ENCODE results near the gene PGK2.
"Not testable (repeated sequence)": the region's sequence is repeated elsewhere in the genome, so short reads cannot be mapped to it uniquely, and the experiment has no call there.

Gene PGK2

GRCh38 chr6:49801525-49801924 is 14.4 kb upstream of the PGK2 start:
- no peaks in the 10 kb centered on the region for H3K9me3 ChIP-seq (ENCODE audit: insufficient read depth, low read depth, low read length)
- H3K9ac ChIP-seq (ENCODE audit: low read length), result no peak overlapping the region
- H3K4me3 ChIP-seq (ENCODE audit: low read depth, low read length), result no peak overlapping the region
- WGBS (ENCODE audit: extremely low coverage, insufficient coverage, insufficient read length), result no CpG with 5 or more reads among the region's 8 CpGs
- no peak overlapping the region for H4K91ac ChIP-seq (ENCODE audit: low read depth, low read length)
- H4K12ac ChIP-seq (ENCODE audit: low read depth, low read length), result no peak overlapping the region
- H3K27ac ChIP-seq (ENCODE audit: low read depth, low read length), result no peak overlapping the region
- no peak overlapping the region for H3K4ac ChIP-seq (ENCODE audit: low read depth, low read length)
- no peak overlapping the region for H3K18ac ChIP-seq (ENCODE audit: low read length)
- H3K36me3 ChIP-seq (ENCODE audit: control insufficient read depth in 1 of 2, insufficient read depth in 2 of 2, low read length in 2 of 2), result no peaks in the 10 kb centered on the region
- no peak overlapping the region for H3K4me2 ChIP-seq (ENCODE audit: low read length)
- DNase-seq, result no peak
- H2BK5ac ChIP-seq (ENCODE audit: low read depth, low read length, poor library complexity), result no peak overlapping the region
- no peaks in the 10 kb centered on the region for H3K79me1 ChIP-seq (ENCODE audit: low read length)
- H3K27me3 ChIP-seq (ENCODE audit: insufficient read depth, low read length), result no peaks in the 10 kb centered on the region
- H3K4me1 ChIP-seq (ENCODE audit: control insufficient read depth in 1 of 2, insufficient read depth in 2 of 2, low read length in 2 of 2), result no peaks in the 10 kb centered on the region
- H2BK12ac ChIP-seq (ENCODE audit: low read length), result no peak overlapping the region
- no peak overlapping the region for H3K23ac ChIP-seq (ENCODE audit: low read length)
- H2BK120ac ChIP-seq (ENCODE audit: insufficient read depth, low read length, poor library complexity), result no peak overlapping the region
- H2AFZ ChIP-seq (ENCODE audit: insufficient read depth, low read length, poor library complexity), result no peak overlapping the region
- no peak overlapping the region for H3K14ac ChIP-seq (ENCODE audit: low read length)
- no peak overlapping the region for H2AK5ac ChIP-seq (ENCODE audit: low read length)
- H3K79me2 ChIP-seq (ENCODE audit: control insufficient read depth, insufficient read depth, low read length, poor library complexity), result no peaks in the 10 kb centered on the region
- no peak overlapping the region for H4K8ac ChIP-seq (ENCODE audit: low read depth, low read length)

GRCh38 chr6:49799090-49799489 is 12.0 kb upstream of the PGK2 start:
- Histone ChIP-seq H4K12ac (ENCODE audit: low read depth, low read length) (no peak overlapping the region), H3K18ac (ENCODE audit: low read length) (no peak overlapping the region)
- no CpG with 5 or more reads among the region's 1 CpG for WGBS (ENCODE audit: extremely low coverage, insufficient coverage, insufficient read length)

GRCh38 chr6:49796842-49797455 is 9.9 kb upstream of the PGK2 start:
- no CpG with 5 or more reads among the region's 21 CpGs for WGBS (ENCODE audit: extremely low coverage, insufficient coverage, insufficient read length)

More at GRCh38 chr6:49799090-49799489, 12.0 kb upstream of the PGK2 start:
- no peak overlapping the region for H2BK12ac ChIP-seq (ENCODE audit: low read length)
- no peak overlapping the region for H3K9ac ChIP-seq (ENCODE audit: low read length)
- no peaks in the 10 kb centered on the region for H3K9me3 ChIP-seq (ENCODE audit: insufficient read depth, low read depth, low read length)
- H3K27ac ChIP-seq (ENCODE audit: low read depth, low read length), result no peak overlapping the region
- H2BK5ac ChIP-seq (ENCODE audit: low read depth, low read length, poor library complexity), result no peak overlapping the region
- no peak overlapping the region for H2AK5ac ChIP-seq (ENCODE audit: low read length)
- no peak overlapping the region for H4K8ac ChIP-seq (ENCODE audit: low read depth, low read length)
- H3K27me3 ChIP-seq (ENCODE audit: insufficient read depth, low read length), result no peaks in the 10 kb centered on the region
- H3K79me2 ChIP-seq (ENCODE audit: control insufficient read depth, insufficient read depth, low read length, poor library complexity), result no peaks in the 10 kb centered on the region
- H3K23ac ChIP-seq (ENCODE audit: low read length), result no peak overlapping the region
- no peak overlapping the region for H4K91ac ChIP-seq (ENCODE audit: low read depth, low read length)
- H3K79me1 ChIP-seq (ENCODE audit: low read length), result no peaks in the 10 kb centered on the region
- DNase-seq, result no peak
- no peak overlapping the region for H3K4ac ChIP-seq (ENCODE audit: low read depth, low read length)
- H3K4me2 ChIP-seq (ENCODE audit: low read length), result no peak overlapping the region
- H3K4me1 ChIP-seq (ENCODE audit: control insufficient read depth in 1 of 2, insufficient read depth in 2 of 2, low read length in 2 of 2), result no peaks in the 10 kb centered on the region
- no peaks in the 10 kb centered on the region for H3K36me3 ChIP-seq (ENCODE audit: control insufficient read depth in 1 of 2, insufficient read depth in 2 of 2, low read length in 2 of 2)
- H2AFZ ChIP-seq (ENCODE audit: insufficient read depth, low read length, poor library complexity), result no peak overlapping the region
- no peak overlapping the region for H3K14ac ChIP-seq (ENCODE audit: low read length)
- no peak overlapping the region for H2BK120ac ChIP-seq (ENCODE audit: insufficient read depth, low read length, poor library complexity)
- H3K4me3 ChIP-seq (ENCODE audit: low read depth, low read length), result no peak overlapping the region

GRCh38 chr6:49790341-49790740 is 3.3 kb upstream of the PGK2 start:
- no CpG with 5 or more reads among the region's 2 CpGs for WGBS (ENCODE audit: extremely low coverage, insufficient coverage, insufficient read length)
- H3K79me1 ChIP-seq (ENCODE audit: low read length), result no peaks in the 10 kb centered on the region
- no peak overlapping the region for H3K23ac ChIP-seq (ENCODE audit: low read length)
- no peak overlapping the region for H2BK5ac ChIP-seq (ENCODE audit: low read depth, low read length, poor library complexity)
- H3K27me3 ChIP-seq (ENCODE audit: insufficient read depth, low read length), result no peaks in the 10 kb centered on the region
- H2AFZ ChIP-seq (ENCODE audit: insufficient read depth, low read length, poor library complexity), result no peak overlapping the region
- no peak overlapping the region for H3K9ac ChIP-seq (ENCODE audit: low read length)
- no peaks in the 10 kb centered on the region for H3K9me3 ChIP-seq (ENCODE audit: insufficient read depth, low read depth, low read length)
- H3K36me3 ChIP-seq (ENCODE audit: control insufficient read depth in 1 of 2, insufficient read depth in 2 of 2, low read length in 2 of 2), result no peaks in the 10 kb centered on the region
- H3K4me2 ChIP-seq (ENCODE audit: low read length), result no peak overlapping the region
- no peak overlapping the region for H3K27ac ChIP-seq (ENCODE audit: low read depth, low read length)
- no peaks in the 10 kb centered on the region for H3K4me1 ChIP-seq (ENCODE audit: control insufficient read depth in 1 of 2, insufficient read depth in 2 of 2, low read length in 2 of 2)
- no peak overlapping the region for H4K91ac ChIP-seq (ENCODE audit: low read depth, low read length)
- H2AK5ac ChIP-seq (ENCODE audit: low read length), result no peak overlapping the region
- H4K8ac ChIP-seq (ENCODE audit: low read depth, low read length), result no peak overlapping the region
- no peak overlapping the region for H3K18ac ChIP-seq (ENCODE audit: low read length)
- no peak for DNase-seq
- no peak overlapping the region for H3K14ac ChIP-seq (ENCODE audit: low read length)
- no peak overlapping the region for H2BK12ac ChIP-seq (ENCODE audit: low read length)
- H3K79me2 ChIP-seq (ENCODE audit: control insufficient read depth, insufficient read depth, low read length, poor library complexity), result no peaks in the 10 kb centered on the region
- H3K4me3 ChIP-seq (ENCODE audit: low read depth, low read length), result no peak overlapping the region
- H2BK120ac ChIP-seq (ENCODE audit: insufficient read depth, low read length, poor library complexity), result no peak overlapping the region
- no peak overlapping the region for H3K4ac ChIP-seq (ENCODE audit: low read depth, low read length)
- no peak overlapping the region for H4K12ac ChIP-seq (ENCODE audit: low read depth, low read length)

More at GRCh38 chr6:49796842-49797455, 9.9 kb upstream of the PGK2 start:
- not testable (repeated sequence) for H2AK5ac ChIP-seq (ENCODE audit: low read length); H3K79me2 ChIP-seq (ENCODE audit: control insufficient read depth, insufficient read depth, low read length, poor library complexity); H3K4me2 ChIP-seq (ENCODE audit: low read length); H3K27ac ChIP-seq (ENCODE audit: low read depth, low read length); H3K4me1 ChIP-seq (ENCODE audit: control insufficient read depth in 1 of 2, insufficient read depth in 2 of 2, low read length in 2 of 2); H2BK120ac ChIP-seq (ENCODE audit: insufficient read depth, low read length, poor library complexity); H2BK5ac ChIP-seq (ENCODE audit: low read depth, low read length, poor library complexity); H3K23ac ChIP-seq (ENCODE audit: low read length); H4K12ac ChIP-seq (ENCODE audit: low read depth, low read length); H3K79me1 ChIP-seq (ENCODE audit: low read length); H4K91ac ChIP-seq (ENCODE audit: low read depth, low read length); H3K4ac ChIP-seq (ENCODE audit: low read depth, low read length); H3K9me3 ChIP-seq (ENCODE audit: insufficient read depth, low read depth, low read length); H3K4me3 ChIP-seq (ENCODE audit: low read depth, low read length); DNase-seq; H3K9ac ChIP-seq (ENCODE audit: low read length); H3K14ac ChIP-seq (ENCODE audit: low read length); H2BK12ac ChIP-seq (ENCODE audit: low read length); H2AFZ ChIP-seq (ENCODE audit: insufficient read depth, low read length, poor library complexity); H3K27me3 ChIP-seq (ENCODE audit: insufficient read depth, low read length); H3K36me3 ChIP-seq (ENCODE audit: control insufficient read depth in 1 of 2, insufficient read depth in 2 of 2, low read length in 2 of 2); H3K18ac ChIP-seq (ENCODE audit: low read length)
- peak overlapping the region; percentile 47 for H4K8ac ChIP-seq (ENCODE audit: low read depth, low read length)
